ENCODE data around the gene RPL38.

DNA sequence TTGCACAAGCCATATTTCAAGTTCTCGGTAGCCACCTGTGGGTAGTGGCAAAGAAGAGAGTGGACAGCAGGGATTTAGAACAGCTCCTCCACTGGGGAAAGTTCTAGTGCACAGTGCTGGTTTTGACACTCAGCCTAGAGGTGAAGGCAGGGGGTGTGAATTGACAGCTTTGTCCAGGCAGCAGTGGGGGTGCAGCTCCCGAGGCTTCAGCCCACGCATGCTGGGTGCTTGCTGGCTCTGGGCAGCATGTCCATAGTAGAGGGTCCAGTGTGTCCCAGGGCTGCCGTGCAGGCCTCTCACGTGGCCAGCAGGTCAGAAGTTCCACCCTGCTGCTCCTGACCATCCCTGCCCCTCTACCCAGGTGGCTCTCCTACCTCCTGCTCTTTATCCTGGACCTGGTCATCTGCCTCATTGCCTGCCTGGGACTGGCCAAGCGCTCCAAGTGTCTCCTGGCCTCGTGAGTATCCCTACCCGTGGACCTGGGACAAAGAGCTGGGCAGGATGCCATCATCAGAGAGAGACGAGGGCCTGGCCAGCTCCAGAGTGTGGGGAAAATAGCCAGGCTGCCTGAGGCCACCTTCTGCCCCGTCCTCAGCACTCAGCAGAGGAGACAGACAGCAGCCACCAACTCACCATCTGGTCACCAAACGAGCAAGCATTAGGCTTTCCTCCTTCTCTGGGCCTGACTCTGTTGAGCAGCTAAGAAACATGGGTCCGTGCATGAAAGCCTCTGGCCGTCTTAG lies 39.7 kb downstream of the RPL38 start:
- TF ChIP-seq POLR2A (IDR thresholded peaks at IDR 0.05; ENCODE audit: low read length), result no peak
- TF ChIP-seq GATA1 (IDR thresholded peaks at IDR 0.05; ENCODE audit: low read depth, low read length), result no peak
